Esophagus squamous epithelium (tissue), 5 donors: ENCODE measurements around the gene STAG3. TPM values are rescaled to one million over a fixed set of nuclear protein-coding genes. Genes with fewer than 3 reads are reported as not detected.

Experiments used
- DNase-seq: peaks from one replicate; lab custom pipeline; 2025; lab: John Stamatoyannopoulos, UW
- H3K27ac ChIP-seq, 4 donors: fragments of 200-600 bp; sonication (generic); one replicate each; pipeline ENCODE4 v1.5.1; 2016 to 2019; ENCODE audit warnings: mild to moderate bottlenecking in 1 of 4
- H3K27me3 ChIP-seq, 4 donors: fragments of 200-600 bp; sonication (generic); 1 replicate in 3 of 4; 2 replicates in 1 of 4; pipeline versions ENCODE4 v1.5.1 to v1.6.0; 2017 to 2021; ENCODE audit warnings: antibody characterized with exemption in 1 of 4
- H3K36me3 ChIP-seq, 3 donors: fragments of 200-600 bp; sonication (generic); one replicate each; pipeline ENCODE4 v1.5.1; 2016 to 2019
- H3K4me1 ChIP-seq, 3 donors: fragments of 200-600 bp; sonication (generic); one replicate each; pipeline ENCODE4 v1.5.1; 2017 to 2019
- H3K4me3 ChIP-seq, 4 donors: fragments of 200-600 bp; sonication (generic); 1 replicate in 3 of 4; 2 replicates in 1 of 4; pipeline ENCODE4 v1.5.1; 2016 to 2019; ENCODE audit warnings: mild to moderate bottlenecking in 2 of 4, moderate library complexity in 1 of 4
- H3K9me3 ChIP-seq, 3 donors: fragments of 200-600 bp; sonication (generic); one replicate each; pipeline ENCODE4 v1.5.1; 2016 to 2019
- CTCF ChIP-seq, 6 experiments: fragments of 450-650 bp in 4 of 6; fragments of 200-600 bp in 2 of 6; sonication (generic) in 2 of 6; IDR thresholded peaks; one replicate each; pipeline ENCODE4 v1.5.1; 2016 to 2019; ENCODE audit warnings: antibody characterized with exemption in 6 of 6, mild to moderate bottlenecking in 4 of 6, moderate library complexity in 4 of 6
- POLR2A ChIP-seq, 4 donors: fragments of 450-650 bp; IDR thresholded peaks; one replicate each; pipeline ENCODE4 v1.6.1; 2017; ENCODE audit warnings: antibody characterized with exemption in 4 of 4, mild to moderate bottlenecking in 4 of 4, moderate library complexity in 3 of 4
- WGBS, 2 donors: methylation state at CpG; one replicate each; pipeline ENCODE4 v1.1.5; 2018; 5-methylcytosine and 5-hydroxymethylcytosine counted together
- intact Hi-C: fragments of 100-400 bp; cut with DNase I; formaldehyde crosslinking; loops from one replicate; pipeline ENCODE4 v1.15.0; 2022
- total RNA-seq, 4 donors: library from RNA; depleted of rRNA; stranded (reverse); fragments of >200 nt; gene quantifications; one replicate each; pipeline ENCODE4 v1.1.0, GENCODE V29; 2016
- donor health status: DM: yes; HTN: yes; CAD: no.

STAG3 gene
- total RNA-seq, 4 donors from 2014 or later = 0.40 to 0.95 TPM; not detected in 2

GRCh38 chr7:100159099-100159623, 18.6 kb upstream of the STAG3 start:
- H3K36me3 ChIP-seq = peaks cover 14 to 30% (median 18%) of the 10 kb centered on the region in 3 donors
- intact Hi-C loops = no loop called here
- WGBS, 2 donors = 46 to 55% methylated on average over 7 of the region's 7 CpGs
- no peaks in the 10 kb centered on the region for H3K9me3 ChIP-seq
- H3K4me1 ChIP-seq = peaks cover 15 to 65% (median 36%) of the 10 kb centered on the region in 3 donors
- TF ChIP-seq POLR2A (IDR thresholded peaks at IDR 0.05) (no peak), CTCF (IDR thresholded peaks at IDR 0.05) (no peak)
- no peak for DNase-seq
- peak overlapping the region; percentile 51 to 98 (median 93) for H3K4me3 ChIP-seq
- peak overlapping the region; percentile 82 to 93 (median 90) for H3K27ac ChIP-seq
- peaks cover 0 to 3% (median 0%) of the 10 kb centered on the region in 4 donors for H3K27me3 ChIP-seq

GRCh38 chr7:100160067-100160466, 17.7 kb upstream of the STAG3 start:
- 80 to 95% methylated on average over 1 to 13 of the region's 18 CpGs for WGBS, 2 donors
- peaks cover 0 to 3% (median 0%) of the 10 kb centered on the region in 4 donors for H3K27me3 ChIP-seq
- no peak overlapping the region for H3K4me3 ChIP-seq
- H3K36me3 ChIP-seq = peaks cover 10 to 21% (median 13%) of the 10 kb centered on the region in 3 donors
- peaks cover 15 to 56% (median 36%) of the 10 kb centered on the region in 3 donors for H3K4me1 ChIP-seq
- TF ChIP-seq POLR2A (IDR thresholded peaks at IDR 0.05) (no peak), CTCF (IDR thresholded peaks at IDR 0.05) (no peak)
- no peak for DNase-seq
- intact Hi-C loops = no loop called here
- H3K9me3 ChIP-seq = no peaks in the 10 kb centered on the region
- H3K27ac ChIP-seq = no peak overlapping the region

- intact Hi-C loops = no loop called here
- Histone ChIP-seq H3K27ac (peak overlapping the region; percentile 1 to 79 (median 52)), H3K9me3 (no peaks in the 10 kb centered on the region), H3K36me3 (no peaks in the 10 kb centered on the region), H3K4me3 (no peak overlapping the region), H3K27me3 (peaks cover 0 to 3% (median 0%) of the 10 kb centered on the region in 4 donors), H3K4me1 (peaks cover 10 to 53% (median 25%) of the 10 kb centered on the region in 3 donors)
- no peak for DNase-seq
- 17 to 33% methylated on average over 4 of the region's 6 CpGs for WGBS, 2 donors
- no peak for TF ChIP-seq POLR2A (IDR thresholded peaks at IDR 0.05)
- no peak for TF ChIP-seq CTCF (IDR thresholded peaks at IDR 0.05)
Measured at GRCh38 chr7:100163006-100163531, 14.6 kb upstream of the STAG3 start.

GRCh38 chr7:100163871-100164270, 13.8 kb upstream of the STAG3 start:
- no peaks in the 10 kb centered on the region for H3K36me3 ChIP-seq
- H3K4me3 ChIP-seq = no peak overlapping the region
- H3K27ac ChIP-seq = peak overlapping the region in 3 of 4 donors; percentile 1 to 79 (median 61)
- no peak for DNase-seq
- H3K9me3 ChIP-seq = no peaks in the 10 kb centered on the region
- H3K27me3 ChIP-seq = peaks cover 0 to 3% (median 0%) of the 10 kb centered on the region in 4 donors
- 87 to 94% methylated on average over 5 of the region's 5 CpGs for WGBS, 2 donors
- no peak for TF ChIP-seq CTCF (IDR thresholded peaks at IDR 0.05)
- no peak for TF ChIP-seq POLR2A (IDR thresholded peaks at IDR 0.05)
- intact Hi-C loops = no loop called here
- peaks cover 18 to 57% (median 29%) of the 10 kb centered on the region in 3 donors for H3K4me1 ChIP-seq

- DNase-seq = no peak
Measured at GRCh38 chr7:100166317-100166940, 11.3 kb upstream of the STAG3 start.

More at GRCh38 chr7:100166317-100166940, 11.3 kb upstream of the STAG3 start:
- 74 to 84% methylated on average over 4 to 6 of the region's 16 CpGs for WGBS, 2 donors
- Histone ChIP-seq H3K4me1 (peaks cover 24 to 66% (median 32%) of the 10 kb centered on the region in 3 donors), H3K27me3 (peaks cover 0 to 18% (median 1%) of the 10 kb centered on the region in 4 donors), H3K4me3 (no peak overlapping the region), H3K36me3 (no peaks in the 10 kb centered on the region), H3K27ac (no peak overlapping the region), H3K9me3 (no peaks in the 10 kb centered on the region)
- intact Hi-C loops = no loop called here
- TF ChIP-seq POLR2A (IDR thresholded peaks at IDR 0.05) (no peak), CTCF (IDR thresholded peaks at IDR 0.05) (no peak)
